ENCODE data around the gene TAOK1. TPM values are rescaled to one million over a fixed set of nuclear protein-coding genes. Genes with fewer than 3 reads are reported as not detected.

Gene TAOK1
- total RNA-seq, 1 donor from 2014 or later: 95.5 TPM

- TF ChIP-seq CTCF (IDR thresholded peaks at IDR 0.05; ENCODE audit: unreplicated experiment): no peak
- H3K27me3 Mint-ChIP-seq (ENCODE audit: unreplicated experiment): peaks cover 30% of the 10 kb centered on the region
- H3K4me3 Mint-ChIP-seq (ENCODE audit: unreplicated experiment): peak overlapping the region; percentile 80
- peaks cover 5% of the 10 kb centered on the region for H3K36me3 Mint-ChIP-seq (ENCODE audit: low read depth, unreplicated experiment)
- no peaks in the 10 kb centered on the region for H3K9me3 Mint-ChIP-seq (ENCODE audit: unreplicated experiment)
- peaks cover 17% of the 10 kb centered on the region for H3K4me1 Mint-ChIP-seq (ENCODE audit: unreplicated experiment)
- no peak for DNase-seq (ENCODE audit: low spot score)
- H3K27ac Mint-ChIP-seq (ENCODE audit: unreplicated experiment): no peak overlapping the region
Observed at GRCh38 chr17:29594519-29595090, 204.4 kb downstream of the TAOK1 start.

- no peak for TF ChIP-seq CTCF (IDR thresholded peaks at IDR 0.05; ENCODE audit: unreplicated experiment)
- Mint-ChIP-seq H3K27me3 (ENCODE audit: unreplicated experiment) (peaks cover 26% of the 10 kb centered on the region), H3K4me1 (ENCODE audit: unreplicated experiment) (peaks cover 12% of the 10 kb centered on the region), H3K27ac (ENCODE audit: unreplicated experiment) (no peak overlapping the region), H3K9me3 (ENCODE audit: unreplicated experiment) (no peaks in the 10 kb centered on the region), H3K4me3 (ENCODE audit: unreplicated experiment) (no peak overlapping the region), H3K36me3 (ENCODE audit: low read depth, unreplicated experiment) (no peaks in the 10 kb centered on the region)
- DNase-seq (ENCODE audit: low spot score): no peak
Observed at GRCh38 chr17:29595107-29595942, 205.2 kb downstream of the TAOK1 start.

- Mint-ChIP-seq H3K4me3 (ENCODE audit: unreplicated experiment) (no peak overlapping the region), H3K36me3 (ENCODE audit: low read depth, unreplicated experiment) (peaks cover 4% of the 10 kb centered on the region), H3K27me3 (ENCODE audit: unreplicated experiment) (peaks cover 20% of the 10 kb centered on the region), H3K4me1 (ENCODE audit: unreplicated experiment) (peaks cover 7% of the 10 kb centered on the region), H3K27ac (ENCODE audit: unreplicated experiment) (no peak overlapping the region), H3K9me3 (ENCODE audit: unreplicated experiment) (no peaks in the 10 kb centered on the region)
- TF ChIP-seq CTCF (IDR thresholded peaks at IDR 0.05; ENCODE audit: unreplicated experiment): no peak
- no peak for DNase-seq (ENCODE audit: low spot score)
Observed at GRCh38 chr17:29595943-29596774, 206.0 kb downstream of the TAOK1 start.

- Mint-ChIP-seq H3K27me3 (ENCODE audit: unreplicated experiment) (peaks cover 19% of the 10 kb centered on the region), H3K27ac (ENCODE audit: unreplicated experiment) (no peak overlapping the region), H3K4me1 (ENCODE audit: unreplicated experiment) (peaks cover 9% of the 10 kb centered on the region), H3K4me3 (ENCODE audit: unreplicated experiment) (no peak overlapping the region), H3K36me3 (ENCODE audit: low read depth, unreplicated experiment) (peaks cover 4% of the 10 kb centered on the region), H3K9me3 (ENCODE audit: unreplicated experiment) (no peaks in the 10 kb centered on the region)
- no peak for TF ChIP-seq CTCF (IDR thresholded peaks at IDR 0.05; ENCODE audit: unreplicated experiment)
- DNase-seq (ENCODE audit: low spot score): no peak
Observed at GRCh38 chr17:29596811-29597210, 206.6 kb downstream of the TAOK1 start.

Data from endothelial cell (in vitro differentiated cells).